Adrenal gland (tissue), 5 donors: ENCODE results near the gene MRNIP.

Experiments
- CTCF ChIP-seq, 6 experiments: fragments of 450-650 bp in 4 of 6; fragments of 200-600 bp in 2 of 6; sonication (generic) in 1 of 6; IDR thresholded peaks; 1 replicate in 5 of 6; 2 replicates in 1 of 6; pipeline versions ENCODE4 v1.5.1 to v1.8.0; 2016 to 2021; ENCODE audit warnings: antibody characterized with exemption in 6 of 6, mild to moderate bottlenecking in 2 of 6, moderate library complexity in 1 of 6
- POLR2A ChIP-seq, 2 donors: fragments of 450-650 bp; IDR thresholded peaks; one replicate each; pipeline ENCODE4 v1.6.1; 2017; ENCODE audit warnings: antibody characterized with exemption in 2 of 2, mild to moderate bottlenecking in 2 of 2, moderate library complexity in 1 of 2
- donor health status: DM: no; HTN: no; CAD: no.

GRCh38 chr5:179830818-179831468 is 27.7 kb downstream of the MRNIP start:
- TF ChIP-seq CTCF (IDR thresholded peaks at IDR 0.05) (no peak), POLR2A (IDR thresholded peaks at IDR 0.05) (no peak)
